ENCODE results near the gene ACACA. TPM values are rescaled to one million over a fixed set of nuclear protein-coding genes. Genes with fewer than 3 reads are reported as not detected.
"Not testable (repeated sequence)": the region's sequence is repeated elsewhere in the genome, so short reads cannot be mapped to it uniquely, and the experiment has no call there.

Gene ACACA
- total RNA-seq, 1 donor from 2014 or later: 85.3 TPM

- DNase-seq (ENCODE audit: low spot score) (no peak), ATAC-seq (no peak)
- intact Hi-C loops (cut with DNase I): no loop called here
These were observed 313.9 kb downstream of the ACACA start for GRCh38 chr17:37092701-37093100.

GRCh38 chr17:37092071-37092470 lies 314.6 kb downstream of the ACACA start:
- ATAC-seq (no peak), DNase-seq (ENCODE audit: low spot score) (no peak)
- intact Hi-C loops (cut with DNase I): no loop called here

- intact Hi-C loops (cut with DNase I): no loop called here
- DNase-seq (ENCODE audit: low spot score): no peak
- ATAC-seq: no peak
These were observed 315.7 kb downstream of the ACACA start for GRCh38 chr17:37090941-37091340.

- intact Hi-C loops (cut with DNase I): no loop called here
- DNase-seq (ENCODE audit: low spot score) (no peak), ATAC-seq (peak; percentile 65)
These were observed 316.7 kb downstream of the ACACA start for GRCh38 chr17:37089956-37090355.

- DNase-seq (ENCODE audit: low spot score): no peak
- intact Hi-C loops (cut with DNase I): no loop called here
- no peak for ATAC-seq
These were observed 317.7 kb downstream of the ACACA start for GRCh38 chr17:37088913-37089312.

GRCh38 chr17:37088459-37088858 lies 318.2 kb downstream of the ACACA start:
- DNase-seq (ENCODE audit: low spot score): no peak
- intact Hi-C loops (cut with DNase I): no loop called here
- no peak for ATAC-seq

- ATAC-seq (no peak), DNase-seq (ENCODE audit: low spot score) (no peak)
- intact Hi-C loops (cut with DNase I): no loop called here
These were observed 319.0 kb downstream of the ACACA start for GRCh38 chr17:37087683-37088082.

GRCh38 chr17:37086948-37087347 lies 319.7 kb downstream of the ACACA start:
- ATAC-seq: no peak
- DNase-seq (ENCODE audit: low spot score): no peak
- intact Hi-C loops (cut with DNase I): no loop called here

GRCh38 chr17:37086334-37086733 lies 320.3 kb downstream of the ACACA start:
- ATAC-seq (no peak), DNase-seq (ENCODE audit: low spot score) (no peak)
- intact Hi-C loops (cut with DNase I): no loop called here

GRCh38 chr17:37084372-37084771 lies 322.3 kb downstream of the ACACA start:
- ATAC-seq: no peak
- intact Hi-C loops (cut with DNase I): no loop called here
- DNase-seq (ENCODE audit: low spot score): no peak

GRCh38 chr17:37083456-37083855 lies 323.2 kb downstream of the ACACA start:
- DNase-seq (ENCODE audit: low spot score) (no peak), ATAC-seq (no peak)
- intact Hi-C loops (cut with DNase I): no loop called here

- intact Hi-C loops (cut with DNase I): no loop called here
- DNase-seq (ENCODE audit: low spot score): no peak
- no peak for ATAC-seq
These were observed 323.7 kb downstream of the ACACA start for GRCh38 chr17:37082985-37083384.

GRCh38 chr17:37082311-37082860 lies 324.2 kb downstream of the ACACA start:
- no peak for DNase-seq (ENCODE audit: low spot score)
- no peak for ATAC-seq
- intact Hi-C loops (cut with DNase I): no loop called here

GRCh38 chr17:37081287-37081686 lies 325.3 kb downstream of the ACACA start:
- ATAC-seq (no peak), DNase-seq (ENCODE audit: low spot score) (no peak)
- intact Hi-C loops (cut with DNase I): no loop called here

GRCh38 chr17:37079735-37080134 lies 326.9 kb downstream of the ACACA start:
- intact Hi-C loops (cut with DNase I): no loop called here
- ATAC-seq (no peak), DNase-seq (ENCODE audit: low spot score) (no peak)

- intact Hi-C loops (cut with DNase I): no loop called here
- DNase-seq (ENCODE audit: low spot score) (no peak), ATAC-seq (no peak)
These were observed 327.4 kb downstream of the ACACA start for GRCh38 chr17:37079065-37079708.

- intact Hi-C loops (cut with DNase I); ATAC-seq; DNase-seq (ENCODE audit: low spot score): not testable (repeated sequence)
These were observed 333.2 kb downstream of the ACACA start for GRCh38 chr17:37073464-37073863.

- no peak for ATAC-seq
- no peak for DNase-seq (ENCODE audit: low spot score)
- intact Hi-C loops (cut with DNase I): no loop called here
These were observed 337.5 kb downstream of the ACACA start for GRCh38 chr17:37069087-37069486.

GRCh38 chr17:37068266-37068665 lies 338.4 kb downstream of the ACACA start:
- intact Hi-C loops (cut with DNase I): no loop called here
- DNase-seq (ENCODE audit: low spot score): no peak
- ATAC-seq: peak; percentile 45

GRCh38 chr17:37067555-37068111 lies 339.0 kb downstream of the ACACA start:
- intact Hi-C loops (cut with DNase I): no loop called here
- no peak for DNase-seq (ENCODE audit: low spot score)
- ATAC-seq: peak; percentile 44
